ENCODE results near the gene PLEKHG5. TPM values are rescaled to one million over a fixed set of nuclear protein-coding genes. Genes with fewer than 3 reads are reported as not detected.
A peak's percentile ranks its signal among the peaks of the same experiment; 100 is the strongest.

Gene PLEKHG5
- total RNA-seq, 4 donors from 2014 or later = 24.3 to 37.8 (median 32.6) TPM

DNA sequence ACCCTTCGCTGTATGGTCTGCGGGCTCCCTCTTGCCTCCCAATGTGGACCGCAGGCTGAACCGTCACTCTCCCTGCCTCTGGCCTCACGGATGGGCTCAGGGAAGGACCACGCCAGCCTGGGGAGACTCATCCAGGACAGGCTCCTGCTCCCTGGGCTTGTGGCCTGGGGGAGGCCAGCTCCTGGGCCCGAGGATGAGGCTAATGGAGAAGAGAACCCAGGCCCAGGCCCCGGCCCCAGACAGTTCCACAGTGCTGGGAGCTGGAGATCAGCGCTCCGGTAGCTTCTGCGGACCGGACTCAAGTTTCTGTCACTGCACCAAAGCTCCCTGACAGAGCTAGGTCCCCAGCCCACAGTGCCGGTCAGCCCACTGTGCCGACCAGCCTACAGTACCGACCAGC lies 13.4 kb upstream of the PLEKHG5 start:
- TF ChIP-seq POLR2A (IDR thresholded peaks at IDR 0.05) (no peak), CTCF (IDR thresholded peaks at IDR 0.05) (no peak)
- H3K36me3 ChIP-seq = no peaks in the 10 kb centered on the region
- intact Hi-C loops (cut with DNase I) = no loop called here
- peaks cover 0 to 25% (median 11%) of the 10 kb centered on the region in 3 donors for H3K4me1 ChIP-seq
- DNase-seq = no peak
- H3K4me3 ChIP-seq = no peak overlapping the region
- H3K27ac ChIP-seq = no peak overlapping the region
- H3K9me3 ChIP-seq = no peaks in the 10 kb centered on the region
- peaks cover 0 to 28% (median 0%) of the 10 kb centered on the region in 4 donors for H3K27me3 ChIP-seq
- 93 to 95% methylated on average over 10 to 12 of the region's 15 CpGs for WGBS, 2 donors

DNA sequence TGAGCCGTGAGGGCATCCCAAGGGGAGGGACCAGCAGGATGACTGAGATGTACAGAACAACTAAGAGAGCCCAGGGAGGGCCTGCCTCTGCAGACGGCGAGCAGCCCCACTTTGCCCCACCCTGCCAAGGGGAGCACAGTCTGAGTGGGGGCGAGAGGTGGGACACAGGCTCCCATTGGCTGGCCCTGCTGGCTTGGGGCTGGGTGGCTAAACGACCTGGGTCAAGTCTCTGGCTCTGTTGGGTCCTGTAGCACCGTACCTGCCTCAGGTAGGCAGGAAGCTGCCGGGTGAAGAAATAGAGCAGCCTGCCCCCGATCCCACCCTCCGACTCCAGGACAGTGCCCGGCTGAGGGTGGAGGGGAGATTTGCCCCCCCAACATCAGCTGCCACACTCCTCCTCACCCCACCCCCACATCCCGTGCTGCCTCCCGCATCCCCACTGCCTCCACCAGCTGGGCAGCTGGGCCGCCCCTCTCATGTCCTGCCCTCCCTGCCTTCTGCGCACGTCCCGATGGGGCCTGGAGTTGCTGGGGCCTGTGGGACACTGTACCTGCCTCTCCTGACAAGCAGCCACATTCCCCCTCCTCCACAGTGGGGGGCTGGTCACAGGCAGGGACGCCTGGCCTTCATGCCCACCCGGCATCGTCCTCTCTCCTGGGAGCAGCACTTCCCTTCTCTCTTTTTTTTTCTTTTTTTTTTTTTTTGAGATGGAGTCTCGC lies 12.6 kb upstream of the PLEKHG5 start:
- WGBS, 2 donors = 84 to 85% methylated on average over 9 to 10 of the region's 20 CpGs
- Histone ChIP-seq H3K9me3 (no peaks in the 10 kb centered on the region), H3K27me3 (peaks cover 0 to 30% (median 0%) of the 10 kb centered on the region in 4 donors), H3K27ac (no peak overlapping the region), H3K36me3 (no peaks in the 10 kb centered on the region), H3K4me1 (peaks cover 0 to 27% (median 11%) of the 10 kb centered on the region in 3 donors), H3K4me3 (no peak overlapping the region)
- TF ChIP-seq POLR2A (IDR thresholded peaks at IDR 0.05) (no peak), CTCF (IDR thresholded peaks at IDR 0.05) (no peak)
- intact Hi-C loops (cut with DNase I) = no loop called here
- no peak for DNase-seq

DNA sequence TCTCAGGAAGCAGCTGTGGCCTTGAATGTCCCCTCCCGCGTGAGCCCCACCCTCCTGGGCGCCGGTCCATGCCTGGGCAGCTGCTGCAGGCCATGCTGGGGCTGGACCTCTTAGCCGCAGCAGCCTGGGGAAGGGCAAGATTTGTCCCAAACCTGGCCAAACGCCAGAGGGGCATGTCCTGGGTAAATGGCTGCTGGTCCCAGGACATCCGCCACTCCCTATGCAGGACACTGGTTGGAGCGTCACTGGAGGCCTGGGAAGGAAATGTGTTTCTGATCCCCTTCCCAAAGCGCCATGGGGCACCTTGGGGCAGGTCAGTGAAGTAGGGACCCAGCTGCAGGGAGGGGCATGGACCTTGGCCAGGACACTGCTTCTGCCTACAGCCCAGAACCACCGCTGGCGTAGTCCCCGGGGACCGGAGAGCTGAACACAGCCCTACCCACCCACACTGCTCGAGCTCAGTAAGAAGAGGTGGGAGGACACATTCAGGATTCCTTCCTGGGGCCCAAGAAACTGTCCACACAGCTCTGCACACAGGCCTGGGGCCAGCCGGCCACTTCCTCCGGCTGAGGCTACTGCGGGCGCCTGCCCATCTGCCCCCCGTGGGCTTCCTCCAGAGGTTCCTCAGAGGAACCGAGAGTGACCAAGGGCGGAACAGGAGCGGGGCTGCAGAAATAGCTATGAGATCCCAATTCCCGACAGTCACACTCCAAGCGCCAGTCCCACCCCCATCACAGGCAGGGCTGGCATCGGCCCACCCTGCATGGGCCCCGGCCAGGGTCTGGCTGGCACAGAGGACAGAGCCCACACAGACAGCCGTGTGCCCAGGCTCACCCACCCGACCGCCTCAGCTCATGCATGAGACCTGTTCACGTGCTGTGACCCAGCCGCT lies 10.8 kb upstream of the PLEKHG5 start:
- Histone ChIP-seq H3K36me3 (no peaks in the 10 kb centered on the region), H3K9me3 (no peaks in the 10 kb centered on the region), H3K27ac (peak overlapping the region in 2 of 4 donors; percentile 21 to 44), H3K4me1 (peaks cover 9 to 44% (median 21%) of the 10 kb centered on the region in 3 donors), H3K4me3 (no peak overlapping the region), H3K27me3 (peaks cover 0 to 20% (median 0%) of the 10 kb centered on the region in 4 donors)
- DNase-seq = no peak
- 60% methylated on average over 13 of the region's 31 CpGs; no CpG with 5 or more reads in 1 of the 2 donors for WGBS, 2 donors
- intact Hi-C loops (cut with DNase I) = no loop called here
- TF ChIP-seq POLR2A (IDR thresholded peaks at IDR 0.05) (no peak), CTCF (IDR thresholded peaks at IDR 0.05) (no peak)

DNA sequence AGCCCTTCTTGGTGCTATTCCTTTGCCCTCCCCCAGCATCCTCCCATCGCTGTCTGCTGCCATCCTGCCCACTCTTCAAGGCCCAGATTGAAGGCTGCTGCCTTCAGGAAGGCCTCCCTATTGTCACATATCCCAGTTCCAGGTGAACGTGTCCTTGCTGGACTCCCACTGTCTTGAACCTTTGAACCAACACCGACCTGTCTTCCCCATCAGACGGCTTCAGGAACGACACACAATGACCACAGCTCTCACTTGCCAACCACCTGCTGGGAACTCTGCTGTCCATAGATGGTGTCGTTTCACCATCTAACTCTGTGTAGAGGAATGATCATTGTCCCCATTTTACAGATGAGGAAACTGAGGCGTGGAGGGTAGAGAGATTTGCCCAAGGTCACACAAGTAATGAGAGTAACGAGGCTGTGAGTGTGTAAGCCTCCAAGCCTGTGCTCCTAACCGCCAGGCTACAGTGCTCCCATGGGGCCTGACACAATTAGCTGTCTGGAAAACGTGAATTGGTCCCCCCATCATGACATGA lies 9.9 kb upstream of the PLEKHG5 start:
- Histone ChIP-seq H3K36me3 (no peaks in the 10 kb centered on the region), H3K27me3 (peaks cover 0 to 23% (median 0%) of the 10 kb centered on the region in 4 donors), H3K9me3 (no peaks in the 10 kb centered on the region), H3K27ac (peak overlapping the region in 1 of 4 donors; percentile 44), H3K4me1 (peaks cover 16 to 52% (median 27%) of the 10 kb centered on the region in 3 donors), H3K4me3 (no peak overlapping the region)
- intact Hi-C loops (cut with DNase I) = no loop called here
- TF ChIP-seq CTCF (IDR thresholded peaks at IDR 0.05) = no peak
- TF ChIP-seq POLR2A (IDR thresholded peaks at IDR 0.05) = no peak
- no peak for DNase-seq
- WGBS, 2 donors = 83 to 87% methylated on average over 8 to 9 of the region's 10 CpGs

All from esophagus squamous epithelium (tissue), 5 donors.